Middle frontal gyrus (tissue), 1 donor: ENCODE results near the gene TRIM22.

Experiments
- DNase-seq: peaks from one replicate; pipeline ENCODE4 v3.0.0-alpha.2; 2015; ENCODE audit warnings: low spot score; ENCODE audit errors: extremely low spot score

TRIM22 gene

DNA sequence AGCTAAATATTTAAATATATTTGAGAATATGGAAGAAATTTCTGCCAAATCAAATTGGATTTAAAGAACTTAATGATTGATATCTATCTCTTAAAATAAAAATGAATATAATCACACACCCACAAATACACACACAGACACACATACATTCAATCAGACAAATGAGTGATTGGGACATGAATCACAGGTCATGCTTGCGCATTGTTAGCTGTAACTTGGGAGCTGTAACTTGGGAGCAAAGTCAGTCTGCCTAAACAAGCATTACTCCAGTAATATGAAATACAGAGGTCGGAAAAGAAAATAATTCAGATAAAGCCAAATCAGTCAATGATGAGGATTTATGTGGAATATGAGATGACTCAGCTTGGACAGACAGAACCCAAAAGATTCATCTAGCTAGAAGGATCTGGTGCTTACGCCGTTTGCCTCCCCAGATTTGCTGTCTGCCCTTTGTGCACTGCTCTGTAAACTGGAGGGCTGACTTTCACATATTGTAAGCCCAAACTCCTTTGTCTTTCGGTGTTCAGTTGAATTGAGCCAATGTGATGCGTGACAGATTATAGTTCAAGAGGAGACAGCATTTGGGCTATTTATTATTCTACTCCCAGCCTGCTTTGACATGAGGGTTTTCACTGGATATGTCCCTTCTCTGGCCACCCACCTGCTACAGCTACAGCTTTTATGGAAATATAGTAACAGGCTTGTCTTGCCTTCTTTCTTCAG, 48.2 kb downstream of the TRIM22 start:
- DNase-seq = no peak

DNA sequence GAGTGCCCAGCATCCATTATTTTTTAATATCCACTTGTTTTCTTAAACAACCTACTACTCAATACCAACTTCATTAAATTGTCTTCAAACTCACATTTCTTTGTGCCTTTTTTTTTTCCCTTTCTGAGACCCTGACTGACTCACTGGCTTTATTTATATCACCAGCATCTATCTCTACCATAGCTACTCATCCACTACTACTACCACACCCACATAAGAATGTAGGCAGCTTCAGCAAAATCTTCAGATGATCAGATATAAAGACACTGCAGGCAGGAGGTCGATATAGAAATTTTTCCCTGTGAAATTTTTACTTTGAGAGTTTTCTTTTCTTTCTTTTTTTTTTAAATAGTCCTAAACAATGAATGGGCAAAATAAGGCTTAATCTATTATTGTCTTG, 48.8 kb downstream of the TRIM22 start:
- DNase-seq = no peak

GRCh38 chr11:5746614-5747013, 57.0 kb downstream of the TRIM22 start:
- DNase-seq = no peak

DNA sequence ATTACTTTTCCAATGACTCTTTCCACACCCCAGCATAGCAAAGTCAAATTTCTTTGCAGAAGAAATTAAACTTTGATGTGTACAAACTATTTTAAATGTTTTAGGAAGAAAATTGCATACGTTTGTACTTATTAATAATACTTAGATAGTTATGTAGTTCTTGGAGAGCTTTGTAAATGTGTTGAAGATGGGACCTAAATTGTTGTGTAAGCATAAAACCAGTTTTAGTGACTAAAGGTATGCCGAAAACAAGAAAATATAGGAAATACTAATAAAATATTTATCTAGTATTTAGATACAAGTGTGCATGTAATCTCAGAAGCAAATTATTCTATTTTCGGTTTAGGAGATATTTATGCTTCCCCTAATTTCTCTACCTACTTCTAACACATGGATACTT, 60.2 kb downstream of the TRIM22 start:
- no peak for DNase-seq

GRCh38 chr11:5753943-5754342, 64.4 kb downstream of the TRIM22 start, which contains the start of gene OR52N4:
OR52N4 (plus strand) TSS chr11:5754243; CDS start chr11:5754741, 498 bp downstream.
- no peak for DNase-seq
